C1 segment of cervical spinal cord (tissue), 14 donors: ENCODE results near the gene DLG2.
A peak's percentile ranks its signal among the peaks of the same experiment; 100 is the strongest.
"Not testable (repeated sequence)": the region's sequence is repeated elsewhere in the genome, so short reads cannot be mapped to it uniquely, and the experiment has no call there.

Experiments used
- DNase-seq, 14 donors: peaks; one replicate each; lab custom pipeline; 2025; lab: John Stamatoyannopoulos, UW

DLG2 gene

GRCh38 chr11:83734120-83734519, 1893.0 kb downstream of the DLG2 start:
- DNase-seq = no peak

GRCh38 chr11:83731288-83731687, 1895.9 kb downstream of the DLG2 start:
- DNase-seq = not testable (repeated sequence)

GRCh38 chr11:83728281-83728680, 1898.9 kb downstream of the DLG2 start:
- no peak for DNase-seq

- DNase-seq = no peak
Observed at GRCh38 chr11:83727251-83727650, 1899.9 kb downstream of the DLG2 start.

GRCh38 chr11:83726316-83726715, 1900.8 kb downstream of the DLG2 start:
- no peak for DNase-seq

GRCh38 chr11:83725728-83726127, 1901.4 kb downstream of the DLG2 start:
- DNase-seq = no peak

GRCh38 chr11:83725269-83725560, 1901.9 kb downstream of the DLG2 start:
- DNase-seq = no peak

- DNase-seq = no peak
Observed at GRCh38 chr11:83723999-83724398, 1903.1 kb downstream of the DLG2 start.

- no peak for DNase-seq
Observed at GRCh38 chr11:83722392-83723119, 1904.6 kb downstream of the DLG2 start.

- DNase-seq = no peak
Observed at GRCh38 chr11:83721263-83721662, 1905.9 kb downstream of the DLG2 start.

GRCh38 chr11:83720675-83721074, 1906.5 kb downstream of the DLG2 start:
- DNase-seq = no peak

GRCh38 chr11:83717537-83717936, 1909.6 kb downstream of the DLG2 start:
- no peak for DNase-seq

GRCh38 chr11:83715927-83716535, 1911.1 kb downstream of the DLG2 start:
- no peak for DNase-seq

- no peak for DNase-seq
Observed at GRCh38 chr11:83713708-83714107, 1913.4 kb downstream of the DLG2 start.

GRCh38 chr11:83711106-83711527, 1916.0 kb downstream of the DLG2 start:
- no peak for DNase-seq

- no peak for DNase-seq
Observed at GRCh38 chr11:83709434-83709833, 1917.7 kb downstream of the DLG2 start.

GRCh38 chr11:83706566-83706965, 1920.6 kb downstream of the DLG2 start:
- no peak for DNase-seq

- DNase-seq = no peak
Observed at GRCh38 chr11:83702796-83703195, 1924.3 kb downstream of the DLG2 start.

GRCh38 chr11:83697518-83697917, 1929.6 kb downstream of the DLG2 start:
- no peak for DNase-seq

GRCh38 chr11:83695046-83695445, 1932.1 kb downstream of the DLG2 start:
- no peak for DNase-seq

GRCh38 chr11:83694191-83694910, 1932.8 kb downstream of the DLG2 start:
- DNase-seq = peak in 6 of 14 donors; percentile 2 to 46 (median 19)

- DNase-seq = no peak
Observed at GRCh38 chr11:83693306-83693992, 1933.7 kb downstream of the DLG2 start.
